Endometrium (tissue), 2 donors: Measurements from ENCODE around the gene MOB1A.
"Not testable (repeated sequence)": the region's sequence is repeated elsewhere in the genome, so short reads cannot be mapped to it uniquely, and the experiment has no call there.

Experiments
- FAIRE-seq: peaks from 2 replicates; lab custom pipeline; 2012; peaks lifted over from hg19 to GRCh38; lab: Jason Lieb, UNC
- donor health status: control.
- donor health status: control.

MOB1A gene

DNA sequence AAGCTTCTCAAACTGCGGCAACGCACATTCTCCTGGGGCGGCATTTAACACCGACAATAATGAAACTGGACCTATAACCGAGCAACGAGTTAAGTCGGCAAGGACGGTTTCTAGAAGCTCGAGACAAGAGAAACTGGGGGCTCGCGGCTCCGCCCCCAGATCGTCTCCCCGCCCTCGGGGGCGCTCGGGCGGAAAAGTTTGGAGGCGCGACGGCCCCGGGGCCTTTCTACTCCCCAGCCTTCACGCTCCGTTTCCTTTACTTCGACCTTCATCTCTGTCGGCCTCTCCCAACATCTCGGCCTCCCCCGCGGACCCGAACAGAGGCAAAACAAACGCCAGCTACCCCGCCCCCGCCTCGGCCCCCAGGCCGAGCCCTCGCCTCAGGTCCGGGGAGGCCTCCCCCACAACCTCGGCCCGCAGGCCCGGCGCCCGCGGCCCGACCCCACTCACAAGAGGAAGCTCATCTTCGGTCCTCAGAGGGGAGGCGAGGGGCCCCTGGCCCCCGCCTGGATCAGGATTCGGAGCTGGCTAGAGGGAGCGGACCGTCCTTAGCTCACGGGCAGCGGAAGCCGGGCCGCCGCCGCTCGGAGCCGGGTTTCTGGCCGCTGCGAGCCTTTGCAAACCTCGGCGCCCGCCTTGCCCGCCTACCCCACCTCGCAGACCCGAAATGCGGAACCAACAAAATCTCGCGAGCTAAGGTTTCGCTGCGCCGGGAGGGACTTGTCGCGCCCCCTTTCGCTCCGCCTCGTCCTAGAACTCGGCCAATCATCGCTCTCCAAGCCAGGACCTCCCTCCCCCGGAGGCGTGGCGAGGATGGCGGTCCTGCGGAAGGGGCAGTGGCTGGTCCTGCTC lies at the start of gene MOB1A:
Gene MOB1A (minus strand): TSS at position 669 of the 852 bp plus-strand sequence. CDS start 205 bp downstream, at position 464.
- peak; percentile 95 for FAIRE-seq

DNA sequence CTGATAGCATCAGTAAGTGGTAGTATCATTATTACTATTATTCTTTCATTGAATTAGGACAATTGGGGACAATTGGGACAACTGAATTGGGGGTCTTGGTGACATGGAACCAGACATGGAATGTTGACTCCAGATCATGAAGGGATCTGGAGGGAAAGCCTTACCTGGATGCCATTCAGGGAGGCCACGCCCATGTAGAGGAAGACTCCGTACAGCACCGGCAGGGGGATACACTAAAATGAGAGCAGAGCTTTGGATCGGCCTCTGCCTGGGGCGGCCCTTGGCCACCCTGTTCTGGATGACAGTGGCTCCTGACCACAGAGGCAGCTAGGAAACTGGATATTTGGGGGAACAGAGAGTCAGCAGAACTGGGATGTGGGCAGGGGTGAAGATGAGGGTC lies 49.0 kb upstream of the MOB1A start:
- no peak for FAIRE-seq

DNA sequence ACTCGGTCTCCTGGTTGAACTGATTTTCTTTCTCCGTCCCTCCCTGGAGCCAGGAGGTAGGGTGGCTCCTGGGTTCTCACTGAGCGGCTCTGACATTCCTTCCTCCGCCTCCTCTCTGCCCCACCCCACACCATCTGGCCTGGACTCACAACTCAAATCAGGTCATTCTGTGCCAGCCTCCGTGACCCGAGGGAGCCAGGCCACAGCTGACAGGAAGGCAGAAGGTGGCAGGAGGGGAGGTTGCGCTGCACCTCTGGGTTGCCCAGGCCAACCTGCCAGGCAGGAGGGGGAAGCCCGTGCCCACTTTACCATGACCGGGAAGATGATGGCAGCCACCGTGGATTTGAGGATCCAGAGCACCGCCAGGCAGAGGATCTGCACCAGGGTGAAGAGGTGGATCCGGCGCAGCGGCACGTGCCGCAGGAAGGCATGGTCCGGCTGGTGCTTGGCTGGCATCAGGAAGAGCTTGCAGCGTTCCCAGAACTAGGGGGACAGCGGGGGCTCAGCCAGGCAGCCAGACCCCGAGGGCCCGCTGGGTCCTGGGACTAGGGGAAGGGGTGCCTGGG lies 48.1 kb upstream of the MOB1A start:
- FAIRE-seq, result no peak

DNA sequence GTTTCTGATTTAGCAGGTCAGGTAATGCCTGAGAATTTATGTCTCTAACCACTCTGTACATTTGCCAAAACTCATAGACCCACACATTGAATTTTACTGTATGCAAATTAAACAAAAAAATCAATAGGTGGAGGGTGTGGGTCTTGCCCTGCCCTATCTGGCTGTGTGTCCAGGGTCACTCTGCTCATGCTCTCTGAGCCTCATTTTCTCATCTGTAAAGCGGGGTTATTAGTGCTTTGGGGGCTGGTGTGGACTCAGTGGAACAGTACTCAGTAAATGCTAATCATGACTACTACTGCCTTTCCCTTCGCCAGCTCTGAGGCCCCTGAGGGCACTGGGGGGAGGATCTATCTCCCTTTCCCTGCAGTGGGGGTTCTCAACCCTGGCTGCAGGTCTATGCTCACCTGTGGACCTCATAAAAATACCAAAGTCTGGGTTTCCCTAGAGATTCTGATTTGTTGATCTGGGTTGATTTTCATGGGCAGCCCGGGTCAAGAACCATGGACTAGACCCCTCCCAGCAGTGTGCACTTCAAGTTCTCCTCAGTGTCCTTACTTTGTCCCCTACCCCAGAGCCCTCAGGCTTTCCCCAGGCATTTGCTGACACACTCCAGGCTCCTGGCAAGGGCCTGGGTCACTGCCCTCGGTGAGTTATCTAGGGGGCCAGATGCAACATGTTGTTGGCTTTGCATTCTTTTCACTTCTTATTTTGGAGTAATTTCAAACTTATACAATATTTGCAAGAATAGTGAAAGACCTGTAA lies 47.2 kb upstream of the MOB1A start:
- no peak for FAIRE-seq

DNA sequence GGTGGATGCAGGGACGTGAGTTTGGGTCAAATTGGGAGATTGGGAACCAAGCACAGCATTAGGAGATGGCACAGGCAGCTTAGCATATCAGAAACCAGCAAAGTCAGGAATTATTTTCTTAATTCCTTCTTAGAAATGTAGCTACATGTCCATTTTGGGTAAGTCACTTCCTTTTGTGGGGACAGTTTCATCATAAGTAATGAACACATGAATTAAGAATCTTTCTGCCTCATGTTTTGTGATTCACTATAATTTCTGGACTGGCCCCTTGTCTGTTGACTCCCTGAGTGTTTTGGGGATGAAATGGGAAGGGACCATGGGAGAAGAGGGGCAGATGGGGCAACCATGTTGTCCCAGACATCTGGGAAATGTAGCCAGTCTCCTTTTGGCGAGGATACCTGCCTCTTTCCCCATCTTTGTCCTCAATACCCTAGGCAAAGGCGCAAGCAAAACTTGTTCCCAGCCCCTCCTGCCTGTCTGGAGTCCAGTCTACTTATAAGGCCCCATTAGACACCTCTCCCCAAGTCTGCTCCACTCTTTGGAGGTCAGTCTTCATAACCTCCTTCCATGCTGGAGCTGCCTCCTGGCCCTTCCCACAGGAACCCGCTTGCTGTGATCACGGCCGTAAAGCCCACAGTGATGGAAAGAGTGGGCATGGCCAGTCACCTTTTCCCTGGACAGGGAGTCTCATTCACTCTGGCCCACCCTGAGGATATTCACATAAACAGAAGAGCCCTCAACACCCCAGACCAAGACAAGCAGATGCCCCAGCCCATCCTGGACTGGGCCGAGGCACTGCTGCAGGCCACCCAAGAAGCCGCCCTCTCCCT lies 45.5 kb upstream of the MOB1A start:
- no peak for FAIRE-seq

DNA sequence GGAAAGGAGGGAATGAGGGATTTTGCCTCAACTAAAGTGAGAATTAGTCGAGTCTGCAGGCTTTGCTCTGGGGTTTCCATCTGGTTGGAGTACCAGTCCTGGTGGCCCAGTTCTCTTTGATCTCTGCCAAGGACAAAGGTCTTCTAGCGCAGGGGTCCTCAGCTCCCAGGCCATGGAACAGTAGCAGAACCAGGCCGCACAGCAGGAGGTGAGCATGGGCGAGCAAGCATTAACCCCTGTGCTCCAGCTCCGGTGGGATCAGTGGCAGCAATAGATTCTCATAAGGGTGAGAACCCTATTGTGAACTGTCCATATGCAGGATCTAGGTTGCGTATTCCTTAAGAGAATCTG lies 43.6 kb upstream of the MOB1A start:
- FAIRE-seq, result no peak

DNA sequence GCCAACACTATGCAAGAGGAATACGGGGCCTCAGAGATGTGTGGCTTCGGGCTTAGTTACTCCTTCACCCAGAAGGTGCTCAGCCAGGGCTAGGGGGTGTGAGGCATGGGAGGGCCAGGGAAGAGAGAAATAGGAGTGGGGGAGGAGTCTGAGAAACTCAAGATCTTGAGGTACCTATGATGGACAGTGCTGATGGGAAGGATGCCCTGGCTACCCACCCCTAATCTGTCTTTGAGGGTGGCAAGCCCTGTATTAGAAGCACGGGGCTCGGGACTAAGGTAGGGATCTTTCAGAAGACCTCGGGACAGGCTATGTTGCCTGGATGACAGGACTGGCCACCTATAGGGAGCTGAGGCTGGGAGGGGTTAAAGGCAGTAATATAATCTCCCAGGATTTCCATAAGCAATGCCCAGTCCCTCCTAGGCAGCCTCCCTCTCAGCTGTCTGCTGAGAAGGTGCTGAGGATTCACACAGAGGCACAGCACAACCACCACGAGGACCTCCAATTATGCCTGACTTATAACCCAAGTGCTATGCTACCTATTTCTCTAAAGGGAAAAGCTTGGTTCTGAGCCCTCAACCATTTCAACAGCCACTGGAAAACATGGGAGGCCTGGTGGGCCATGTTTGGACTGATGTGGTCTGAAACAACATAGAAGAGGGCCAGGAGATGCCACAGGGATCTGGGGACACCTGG lies 43.1 kb upstream of the MOB1A start:
- FAIRE-seq, result no peak

DNA sequence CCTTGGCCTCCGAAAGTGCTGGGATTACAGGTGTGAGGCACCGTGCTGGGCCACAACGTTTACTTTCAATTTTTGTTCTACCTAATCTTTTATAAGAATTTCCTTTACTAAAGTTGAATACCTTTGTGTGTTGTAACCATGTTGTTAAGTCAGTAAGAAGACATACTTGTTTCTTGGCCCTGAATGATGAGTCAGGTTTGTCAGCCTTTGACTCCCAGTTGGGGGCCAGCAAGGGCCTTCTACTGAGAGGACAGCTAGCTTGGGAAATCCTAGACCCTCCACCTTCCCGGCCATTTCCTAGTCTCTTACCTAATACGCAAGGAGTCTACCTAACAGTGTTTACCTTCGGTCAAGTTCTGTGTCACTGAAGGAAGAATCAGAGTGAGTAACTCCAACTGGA lies 42.4 kb upstream of the MOB1A start:
- no peak for FAIRE-seq

DNA sequence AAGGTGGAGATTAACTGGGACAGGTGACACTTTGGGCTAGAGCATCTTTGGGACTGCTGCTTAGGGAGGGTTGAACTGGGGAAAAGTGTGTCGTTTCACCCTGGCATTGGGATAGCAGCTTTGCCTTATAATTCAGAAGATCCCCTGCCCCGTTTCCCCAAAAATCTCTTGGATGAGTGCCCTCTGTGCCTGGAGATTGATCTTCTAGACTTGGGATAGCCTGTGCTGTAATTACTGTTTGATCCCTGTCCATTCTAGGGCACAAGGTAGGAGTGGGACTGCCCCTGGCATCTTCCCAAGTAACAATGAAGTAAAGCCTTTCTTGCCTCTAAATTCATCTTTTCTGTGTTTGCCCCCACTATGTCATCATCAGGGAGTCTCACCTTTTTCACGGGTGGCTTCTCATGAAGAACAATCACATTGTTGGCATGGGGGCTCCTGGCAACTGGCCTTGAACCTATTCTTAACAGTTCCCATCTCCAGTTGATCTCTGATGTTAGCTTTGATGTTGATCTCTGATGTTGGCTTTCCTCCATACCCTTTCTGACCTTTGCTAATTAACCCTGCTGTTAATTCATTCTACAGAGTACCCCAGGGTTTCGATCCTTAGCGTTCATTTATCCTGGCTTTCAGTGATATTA lies 41.3 kb upstream of the MOB1A start:
- no peak for FAIRE-seq

DNA sequence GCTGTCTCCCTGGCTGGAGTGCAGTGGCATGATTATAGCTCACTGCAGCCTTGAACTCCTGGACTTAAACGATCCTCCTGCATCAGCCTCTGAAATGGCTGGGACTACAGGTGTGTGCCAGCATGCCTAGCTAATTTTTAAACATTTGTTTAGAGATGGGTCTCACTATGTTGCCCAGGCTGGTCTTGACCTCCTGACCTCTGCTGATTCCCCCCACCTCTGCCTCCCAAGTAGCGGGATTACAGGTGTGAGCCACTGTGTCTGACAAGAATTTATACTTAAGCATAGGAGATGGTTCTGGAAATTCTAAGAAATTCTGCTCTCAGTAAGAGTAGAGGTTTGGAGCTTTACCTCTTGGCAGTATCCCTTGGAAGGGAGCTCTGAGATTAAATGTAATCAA lies 38.0 kb upstream of the MOB1A start:
- no peak for FAIRE-seq

DNA sequence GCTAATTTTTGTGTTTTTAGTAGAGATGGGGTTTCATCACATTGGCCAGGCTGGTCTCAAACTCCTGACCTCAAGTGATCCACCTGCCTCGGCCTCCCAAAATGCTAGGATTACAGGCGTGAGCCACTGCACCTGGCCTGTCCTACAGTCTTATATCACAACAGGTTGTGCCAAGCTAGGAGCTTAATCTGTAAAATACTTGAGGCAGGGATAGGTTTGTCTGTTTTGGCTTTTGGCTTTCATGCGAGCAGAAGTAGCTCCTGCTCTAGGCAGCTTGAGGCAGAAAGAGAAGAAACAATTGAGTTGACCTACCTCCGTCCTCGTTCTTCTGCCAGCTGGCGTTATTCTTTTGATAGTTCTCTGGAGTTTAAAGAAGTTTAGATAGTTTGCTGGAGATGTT lies 37.1 kb upstream of the MOB1A start:
- not testable (repeated sequence) for FAIRE-seq

DNA sequence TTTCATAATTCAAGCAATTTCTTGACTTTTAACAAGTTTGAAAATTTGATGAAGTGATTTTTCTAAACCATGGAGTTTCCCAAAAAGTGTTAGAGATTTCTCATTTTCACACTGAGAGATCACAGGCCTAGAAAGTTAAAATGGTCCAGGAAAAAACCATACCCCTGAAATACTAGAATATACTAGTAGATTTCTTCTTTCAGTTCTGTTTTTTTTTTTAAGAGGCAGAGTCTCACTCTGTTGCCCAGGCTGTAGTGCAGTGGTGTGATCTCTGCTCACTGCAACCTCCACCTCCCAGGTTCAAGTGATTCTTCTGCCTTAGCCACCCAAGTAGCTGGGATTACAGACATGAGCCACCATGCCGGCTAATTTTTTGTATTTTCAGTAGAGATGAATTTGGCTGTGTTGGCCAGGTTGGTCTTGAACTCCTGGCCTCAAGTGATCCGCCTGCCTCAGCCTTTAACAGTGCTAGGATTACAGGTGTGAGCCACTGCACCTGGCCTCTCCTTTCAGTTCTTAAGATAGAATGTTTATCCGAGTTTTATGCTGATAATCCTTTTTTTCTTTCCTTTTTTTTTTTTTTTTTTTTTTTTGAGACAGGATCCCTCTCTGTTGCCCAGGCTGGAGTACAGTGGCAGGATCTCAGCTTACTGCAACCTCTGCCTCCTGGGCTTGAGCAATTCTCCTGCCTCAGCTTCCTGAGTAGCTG lies 34.2 kb upstream of the MOB1A start:
- no peak for FAIRE-seq

DNA sequence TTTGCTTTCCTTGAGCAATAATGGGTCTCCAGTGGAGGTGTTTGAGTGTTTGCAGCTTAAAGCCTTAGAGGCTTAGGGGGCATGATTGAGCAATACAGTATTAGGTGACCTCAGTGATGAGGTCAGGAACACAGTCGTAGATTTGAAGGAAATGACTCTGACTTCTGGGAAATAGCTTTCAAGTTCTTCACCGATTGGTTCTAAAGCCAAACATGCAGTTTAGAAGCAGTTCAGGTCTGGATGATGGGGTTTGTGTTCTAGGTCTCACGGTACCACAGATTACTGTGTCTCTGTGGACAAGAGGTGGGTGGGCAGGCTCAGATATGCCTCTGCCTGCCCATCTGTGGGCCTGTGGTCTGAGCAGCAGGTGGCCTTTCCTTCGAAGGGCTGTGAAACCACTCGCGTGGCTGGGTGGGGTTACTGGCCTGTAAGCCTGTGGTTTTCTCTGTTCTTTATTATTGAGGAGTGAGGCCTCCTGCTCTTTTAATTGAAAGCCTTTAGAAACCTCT lies 27.6 kb upstream of the MOB1A start:
- FAIRE-seq, result no peak

DNA sequence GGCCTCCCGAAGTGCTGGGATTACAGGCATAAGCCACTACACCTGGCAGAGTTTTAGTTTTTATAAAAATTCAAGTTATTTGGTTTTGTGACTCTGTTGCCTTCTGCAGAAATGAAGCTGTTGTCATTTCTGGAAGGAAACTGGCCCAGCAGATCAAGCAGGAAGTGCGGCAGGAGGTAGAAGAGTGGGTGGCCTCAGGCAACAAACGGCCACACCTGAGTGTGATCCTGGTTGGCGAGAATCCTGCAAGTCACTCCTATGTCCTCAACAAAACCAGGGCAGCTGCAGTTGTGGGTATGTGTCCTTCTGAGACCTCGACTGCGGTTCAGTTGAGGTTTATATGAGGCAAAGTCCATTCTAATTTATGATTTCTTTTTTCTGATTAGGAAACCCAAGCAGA lies 26.9 kb upstream of the MOB1A start:
- no peak for FAIRE-seq

DNA sequence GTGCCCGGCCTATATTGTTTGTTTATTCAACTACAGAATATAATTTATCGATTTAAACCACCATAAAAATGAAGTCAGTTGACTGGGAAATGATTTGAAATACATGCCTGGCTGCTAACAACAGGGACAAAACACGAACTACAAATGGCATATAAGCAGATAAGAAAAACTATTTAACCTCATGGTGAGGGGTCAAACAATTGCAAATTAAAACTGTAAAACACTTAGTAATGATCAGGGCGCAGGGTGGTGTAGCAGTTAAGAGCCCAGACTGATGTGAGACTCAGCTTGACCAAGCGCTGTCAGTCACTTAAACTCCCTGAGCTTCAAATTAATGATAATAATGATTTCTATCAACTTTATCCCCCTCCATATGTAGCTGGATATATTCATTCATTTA lies 26.4 kb upstream of the MOB1A start:
- FAIRE-seq, result no peak

DNA sequence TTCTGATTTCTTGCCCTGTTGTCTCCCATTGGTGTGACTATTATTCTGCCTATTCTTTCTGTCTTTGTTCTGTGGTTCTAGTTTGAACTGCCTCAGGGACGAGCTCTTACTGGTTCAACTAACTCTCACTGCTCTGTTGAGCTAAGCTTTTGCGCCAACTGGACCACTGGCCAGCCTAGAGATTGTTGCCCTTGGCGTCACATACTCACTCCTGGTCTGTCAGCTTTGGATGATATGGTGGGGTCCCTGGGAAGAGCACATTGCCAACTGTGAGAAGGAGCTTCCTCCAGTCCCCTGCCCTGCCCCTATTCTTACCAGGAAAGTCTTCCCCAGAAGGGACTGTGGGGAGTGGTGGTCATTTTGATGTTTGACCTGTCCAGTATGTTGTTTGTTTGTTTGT lies 25.8 kb upstream of the MOB1A start:
- no peak for FAIRE-seq

DNA sequence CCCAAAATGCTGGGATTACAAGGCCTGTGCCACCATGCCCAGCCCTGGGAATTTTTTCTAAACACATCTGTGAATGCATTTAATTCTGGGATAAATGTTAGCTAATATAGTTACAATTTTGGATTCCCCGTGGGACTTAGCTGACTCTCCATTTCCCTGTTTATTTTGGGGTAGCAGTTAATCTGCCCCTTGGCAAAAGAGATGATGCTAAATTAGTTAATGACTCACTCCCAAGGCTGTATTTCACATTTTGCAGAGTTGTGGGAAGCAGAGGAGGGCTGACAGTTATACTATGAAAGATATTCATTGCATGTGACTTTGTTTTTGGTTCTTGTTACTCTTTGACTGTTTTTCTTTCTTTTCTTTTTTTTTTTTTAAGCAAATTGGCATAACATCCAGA lies 22.9 kb upstream of the MOB1A start:
- peak; percentile 23 for FAIRE-seq

DNA sequence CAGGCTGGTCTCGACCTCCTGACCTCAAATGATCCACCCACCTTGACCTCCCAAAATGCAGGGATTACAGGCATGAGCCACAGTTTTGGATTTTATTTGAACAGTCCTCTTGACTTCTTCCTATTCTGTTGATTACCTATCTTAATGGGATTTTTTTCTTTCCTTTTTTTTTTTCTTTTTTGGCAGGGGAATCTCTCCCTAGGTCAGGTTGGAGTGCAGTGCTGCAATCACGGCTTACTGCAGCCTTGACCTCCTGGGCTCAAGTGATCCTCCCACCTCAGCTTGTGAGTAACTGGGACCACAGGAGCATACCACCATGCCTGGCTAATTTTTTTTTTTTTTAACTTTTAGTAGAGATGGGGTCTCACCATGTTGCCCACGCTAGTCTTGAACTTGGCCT lies 22.5 kb upstream of the MOB1A start:
- FAIRE-seq, result no peak

DNA sequence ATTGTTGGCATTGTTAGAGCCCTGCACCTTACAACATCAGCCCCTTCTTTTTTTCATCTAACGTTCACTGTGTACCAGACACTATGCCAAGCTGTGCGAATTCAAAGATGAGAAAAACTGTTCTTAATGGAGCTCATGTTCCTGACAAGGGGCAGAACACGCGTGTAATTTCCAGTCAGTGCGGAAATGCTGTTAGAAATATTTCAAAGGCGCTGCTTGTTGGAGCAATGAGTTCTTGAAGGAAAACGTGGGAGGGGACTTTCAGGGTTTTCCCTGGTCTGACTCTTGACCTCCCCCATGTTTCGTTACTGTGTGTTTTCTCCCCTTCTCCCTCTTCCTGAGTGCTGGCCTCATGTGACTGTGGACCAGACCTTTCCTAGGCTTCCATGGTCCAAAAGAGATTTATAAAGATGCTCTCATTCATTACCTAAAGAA lies 21.2 kb upstream of the MOB1A start:
- no peak for FAIRE-seq

DNA sequence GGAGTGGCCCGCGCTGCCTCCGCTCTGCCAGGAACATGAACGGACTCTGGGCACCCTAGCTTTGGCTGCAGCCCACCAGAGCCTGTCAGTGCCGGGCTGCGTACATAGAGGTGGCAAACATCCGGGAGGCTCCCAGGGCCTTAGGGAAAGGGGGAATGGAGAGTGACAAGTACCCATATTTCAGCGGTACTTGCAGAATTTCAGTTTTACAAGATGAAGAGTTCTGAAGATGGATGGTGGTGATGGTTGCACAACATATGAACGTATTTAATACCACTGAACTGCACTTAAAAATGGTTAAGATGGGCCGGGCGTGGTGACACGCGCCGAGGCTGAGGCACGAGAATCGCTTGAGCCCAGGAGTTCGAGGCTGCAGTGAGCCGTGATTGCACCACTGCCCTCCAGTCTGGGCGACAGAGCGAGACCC lies 20.6 kb upstream of the MOB1A start:
- no peak for FAIRE-seq
